CD4-positive, alpha-beta T cell treated with Interferon alpha-2 for 1 hour (primary cell): ENCODE data around the gene NTM.
"Not testable (repeated sequence)": the region's sequence is repeated elsewhere in the genome, so short reads cannot be mapped to it uniquely, and the experiment has no call there.

ENCODE experiments used
- DNase-seq, 2 donors: peaks; one replicate each; pipeline ENCODE4 v3.0.0-alpha.2; 2020 to 2022

NTM gene

DNA sequence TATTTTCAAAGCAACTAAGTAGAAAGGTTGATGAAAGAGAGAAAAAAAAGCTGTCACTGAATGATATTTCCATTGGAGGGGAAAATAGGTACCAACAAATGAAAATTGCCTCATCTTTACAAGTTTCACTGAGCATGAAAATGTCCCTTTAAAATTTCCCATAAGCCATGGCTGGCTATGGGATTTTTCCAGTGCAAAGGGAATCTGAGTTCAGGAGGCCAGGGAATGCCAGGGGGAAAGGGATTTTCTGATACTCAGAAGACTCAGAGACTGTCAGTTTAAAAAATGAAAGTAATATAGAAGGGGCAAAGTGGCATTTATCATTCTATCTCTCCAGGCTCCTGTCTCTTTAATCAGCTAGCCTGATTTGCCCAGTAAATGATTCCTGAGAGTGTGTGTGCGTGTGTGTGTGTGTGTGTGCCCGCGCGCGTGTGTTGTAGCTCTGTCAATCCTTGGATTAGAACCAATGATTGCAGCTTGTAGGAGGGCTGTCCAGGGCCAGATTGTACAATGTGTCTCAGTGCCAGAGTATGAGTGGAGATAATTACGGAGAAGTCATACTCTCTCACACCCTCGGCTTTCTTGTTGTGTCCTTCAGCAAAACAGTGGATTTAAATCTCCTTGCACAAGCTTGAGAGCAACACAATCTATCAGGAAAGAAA lies at the start of gene NTM:
TSS of gene NTM (plus strand) at position 526 of the 662 bp plus-strand sequence.
- DNase-seq: no peak

DNA sequence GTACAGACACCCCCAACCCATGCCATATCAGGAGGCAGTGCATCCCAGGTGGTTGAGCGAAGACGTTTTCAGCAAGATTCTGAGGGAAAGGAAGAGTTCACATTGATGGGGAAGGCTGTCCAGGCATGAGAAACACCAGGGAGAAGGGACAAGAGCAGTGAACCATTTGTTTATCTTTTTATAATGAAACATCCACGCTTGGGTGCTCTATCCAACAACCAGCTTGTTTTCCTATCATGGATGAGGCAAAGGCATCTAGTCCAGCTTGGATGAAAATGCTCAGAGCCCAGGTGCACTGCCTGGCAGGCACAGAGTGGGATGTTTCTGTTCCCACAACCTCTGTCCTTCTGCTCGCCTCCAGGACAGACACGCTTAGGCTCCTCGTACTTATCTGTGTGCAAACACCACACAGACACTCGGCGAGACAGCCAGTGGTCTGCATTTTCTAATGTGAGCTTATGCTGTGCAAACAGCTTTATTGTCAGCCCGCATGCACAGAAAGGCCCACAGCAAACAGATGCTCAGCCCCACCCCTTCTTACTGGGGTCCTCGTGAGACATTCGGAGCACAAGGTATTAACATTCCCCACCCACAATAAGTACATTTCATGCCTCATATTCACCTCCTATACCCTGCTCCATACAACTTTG lies 45.4 kb upstream of the NTM start:
- no peak for DNase-seq

DNA sequence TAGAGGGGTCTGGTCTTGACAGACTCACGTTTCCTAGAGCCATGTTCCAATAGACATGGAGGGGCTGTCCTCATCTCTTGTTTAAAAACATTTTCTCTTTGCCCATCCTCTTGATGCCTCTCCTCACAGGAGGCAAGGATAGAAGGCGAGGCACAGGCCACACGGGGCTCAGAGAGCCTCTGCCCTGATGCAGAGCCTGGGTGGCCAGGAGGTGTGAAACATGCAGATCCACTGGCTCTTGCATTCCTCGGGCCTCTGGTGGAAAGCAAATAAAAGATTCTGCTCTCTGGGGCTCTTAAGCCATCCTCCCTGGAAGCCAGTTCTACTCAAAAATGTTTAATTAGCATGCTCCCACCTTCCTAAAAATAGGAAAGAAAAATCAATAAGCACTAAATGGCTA lies 43.6 kb upstream of the NTM start:
- no peak for DNase-seq

DNA sequence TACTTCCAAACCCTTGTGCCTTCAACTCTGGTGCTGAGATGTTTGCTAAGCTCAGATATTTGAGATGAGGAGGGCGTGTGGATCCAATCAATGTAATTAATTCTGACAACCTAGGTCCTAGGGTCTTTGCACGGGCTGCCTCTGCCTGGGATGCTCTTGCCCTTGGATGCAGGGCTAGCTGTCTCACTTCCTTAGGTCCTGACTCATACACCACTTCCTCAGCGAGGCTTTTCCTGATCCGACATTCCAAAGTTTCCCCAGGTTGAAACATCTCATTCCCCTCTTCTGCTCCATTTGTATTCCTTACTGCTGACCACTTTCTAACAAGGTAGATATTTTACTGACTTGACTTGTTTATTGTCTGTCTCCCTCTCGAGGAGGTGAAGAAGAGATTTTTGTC lies 43.0 kb upstream of the NTM start:
- DNase-seq: no peak

DNA sequence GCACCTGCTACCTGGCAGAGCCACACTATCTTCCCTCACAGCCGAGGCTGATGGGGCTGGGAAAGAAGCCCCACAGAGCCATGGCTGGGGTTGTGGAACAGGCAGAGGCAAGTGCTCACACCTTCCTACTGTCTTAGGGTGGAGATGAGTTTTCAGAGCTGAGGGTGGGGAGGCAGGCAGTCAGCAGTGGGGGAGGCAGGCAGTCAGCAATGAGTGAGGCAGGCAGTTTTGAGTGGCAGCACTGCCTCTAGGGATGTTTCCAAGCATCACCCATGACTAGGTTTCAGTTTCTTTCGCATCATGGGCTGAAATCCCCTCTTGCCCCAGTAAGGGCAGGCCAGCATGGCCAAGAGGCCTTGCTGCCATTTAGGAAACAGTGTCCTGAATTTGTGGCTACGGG lies 41.6 kb upstream of the NTM start:
- DNase-seq: no peak

DNA sequence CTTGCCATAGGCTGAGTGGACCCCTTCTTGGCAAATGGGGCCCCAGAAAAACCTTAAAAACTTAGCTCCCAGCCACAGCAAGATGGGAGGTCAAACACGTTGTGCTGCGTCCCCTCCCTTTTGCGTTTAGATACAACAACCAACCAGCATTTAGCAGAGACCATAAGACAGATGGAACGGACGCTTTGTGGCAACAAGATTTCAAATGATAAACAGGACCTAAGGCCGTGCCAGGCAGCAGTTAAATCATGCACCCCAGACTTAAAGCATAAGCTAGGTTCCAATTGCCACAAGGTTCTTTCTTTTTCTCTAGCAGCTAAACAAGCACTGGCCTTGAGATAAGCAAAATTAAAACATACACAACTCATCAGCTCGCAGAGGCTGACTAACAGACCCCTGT lies 39.4 kb upstream of the NTM start:
- DNase-seq: no peak

DNA sequence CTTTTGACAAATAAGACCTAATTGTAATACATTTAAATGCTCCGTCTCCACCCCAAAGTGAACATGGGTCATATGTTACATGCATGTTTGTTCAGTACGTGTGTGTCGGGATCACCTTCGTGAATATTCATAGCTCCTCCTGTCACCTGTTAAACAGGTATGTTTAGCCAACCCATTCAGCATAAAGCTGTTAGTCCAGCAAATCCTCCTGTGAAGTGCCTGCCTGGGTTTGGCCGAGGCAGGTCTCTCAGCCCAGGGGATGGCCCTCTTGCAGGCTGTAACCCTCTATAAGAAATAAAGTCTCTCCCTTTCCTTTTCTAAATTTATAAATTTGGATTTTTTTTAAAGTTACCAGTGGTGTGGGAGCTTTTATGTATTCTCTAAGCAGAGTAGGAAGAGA lies 38.9 kb upstream of the NTM start:
- no peak for DNase-seq

DNA sequence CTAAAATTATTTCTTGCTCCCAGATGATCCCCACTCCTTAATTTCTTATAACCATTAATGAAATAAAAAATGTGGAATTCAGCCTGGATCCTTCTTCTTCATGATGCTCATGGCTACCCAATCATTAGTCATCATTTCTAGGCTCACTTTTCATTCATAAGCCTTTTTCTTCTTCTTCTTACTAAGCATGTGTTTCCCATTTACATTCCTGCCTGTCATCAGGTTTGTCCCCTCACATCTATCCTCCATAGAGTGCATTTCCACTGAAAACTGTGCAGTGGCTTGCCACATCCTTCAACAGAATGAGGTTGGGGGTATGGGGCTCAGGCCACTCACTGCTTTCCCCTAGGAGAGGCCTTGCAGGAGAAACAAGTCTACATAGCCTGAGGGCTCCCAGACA lies 35.8 kb upstream of the NTM start:
- no peak for DNase-seq

DNA sequence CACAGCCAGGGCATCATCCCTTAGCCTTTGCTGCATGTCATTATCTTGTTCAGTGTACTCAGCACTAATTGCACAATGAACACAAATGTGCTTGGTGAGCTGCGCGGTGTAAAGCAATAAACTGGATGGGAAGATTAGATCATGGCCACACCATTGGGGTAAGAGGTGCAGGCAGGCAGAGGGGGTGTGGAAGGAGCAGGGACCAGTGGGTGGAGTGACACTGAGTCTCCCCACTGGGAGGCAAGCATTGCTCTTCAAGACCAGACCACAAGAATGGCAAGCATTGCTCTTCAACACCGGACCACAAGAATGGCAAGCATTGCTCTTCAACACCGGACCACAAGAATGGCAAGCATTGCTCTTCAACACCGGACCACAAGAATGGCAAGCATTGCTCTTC lies 28.5 kb upstream of the NTM start:
- DNase-seq: not testable (repeated sequence)

DNA sequence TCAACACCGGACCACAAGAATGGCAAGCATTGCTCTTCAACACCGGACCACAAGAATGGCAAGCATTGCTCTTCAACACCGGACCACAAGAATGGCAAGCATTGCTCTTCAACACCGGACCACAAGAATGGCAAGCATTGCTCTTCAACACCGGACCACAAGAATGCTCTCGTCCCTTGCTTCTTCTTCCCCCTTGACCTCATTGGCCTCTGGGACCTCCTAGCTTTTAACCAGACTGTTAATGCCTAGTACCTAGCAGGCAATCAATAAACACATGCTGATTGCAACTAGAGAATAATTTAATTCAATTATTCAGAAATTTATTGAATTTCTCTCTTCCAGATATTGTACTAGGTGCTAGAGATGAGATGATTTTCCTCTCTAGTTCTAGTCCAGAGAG lies 28.0 kb upstream of the NTM start:
- not testable (repeated sequence) for DNase-seq

DNA sequence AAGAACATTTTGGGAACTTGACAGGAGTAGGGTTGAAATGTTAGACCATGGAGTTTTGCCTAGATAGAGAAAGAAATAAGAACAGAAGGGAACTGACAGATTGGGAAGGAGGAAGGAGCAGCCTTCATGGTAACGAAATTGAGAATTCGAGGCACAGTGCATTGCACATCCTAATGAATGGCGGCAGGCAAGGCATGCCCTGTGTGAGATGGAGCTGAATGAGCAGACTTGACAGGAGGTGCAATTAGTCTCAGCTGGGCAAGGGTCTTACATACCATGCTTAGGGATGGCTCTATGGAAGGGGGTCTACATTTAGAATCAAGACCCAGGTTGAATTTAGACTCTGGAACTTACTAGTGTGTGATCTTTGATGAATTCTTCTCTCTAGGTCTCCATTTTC lies 25.0 kb upstream of the NTM start:
- DNase-seq: no peak

DNA sequence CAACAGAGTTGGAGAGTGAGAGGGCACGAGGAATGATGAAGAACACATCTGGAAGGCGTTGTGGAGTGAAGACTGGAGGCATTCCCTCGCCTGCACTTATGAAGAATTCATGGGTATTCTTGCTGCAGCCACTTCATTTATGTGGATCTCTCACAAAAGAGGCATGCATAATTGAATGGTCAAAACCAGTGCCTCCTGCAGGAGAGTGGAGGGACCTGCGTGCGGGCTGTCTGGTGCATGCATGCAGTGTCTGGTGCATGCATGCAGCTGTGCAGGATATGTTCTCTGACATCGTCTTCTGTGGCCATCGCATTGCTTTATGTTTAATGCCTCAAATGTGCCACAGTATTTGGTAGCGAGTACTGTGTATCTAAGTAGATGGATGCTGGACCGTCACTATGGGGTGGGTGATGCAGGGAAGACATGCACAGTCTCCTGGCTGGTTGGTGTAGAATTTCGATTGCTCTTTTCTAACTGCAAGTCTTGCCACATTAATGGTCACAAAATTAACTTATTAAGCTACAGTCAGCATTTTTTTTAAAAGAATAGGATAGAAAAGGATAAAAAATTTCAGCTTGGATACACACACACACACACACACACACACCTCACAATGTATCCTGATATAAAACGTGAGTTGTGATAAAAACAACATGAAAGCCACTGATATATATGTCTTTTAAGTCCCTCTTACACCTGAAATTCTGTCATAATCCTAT lies 20.9 kb upstream of the NTM start:
- DNase-seq: no peak

DNA sequence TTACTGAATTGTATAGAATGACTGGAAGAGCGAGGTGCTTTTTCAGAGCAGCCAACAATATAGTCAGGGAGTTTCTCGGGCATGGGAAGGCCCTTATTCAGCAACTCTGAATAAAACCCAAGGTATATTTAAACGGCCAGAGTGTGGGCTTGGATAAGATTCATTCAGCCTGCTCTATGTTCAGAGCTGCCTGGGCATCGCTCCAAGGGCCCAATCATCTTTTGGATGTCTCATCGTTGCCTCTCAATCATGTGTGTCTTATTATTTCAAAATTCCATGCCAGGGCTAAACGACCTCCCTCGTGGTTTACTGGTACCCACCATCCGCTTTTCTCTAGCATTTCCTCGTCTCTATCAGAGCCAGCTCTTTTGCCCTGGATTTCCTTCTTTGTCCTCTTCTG lies 19.5 kb upstream of the NTM start:
- DNase-seq: no peak

DNA sequence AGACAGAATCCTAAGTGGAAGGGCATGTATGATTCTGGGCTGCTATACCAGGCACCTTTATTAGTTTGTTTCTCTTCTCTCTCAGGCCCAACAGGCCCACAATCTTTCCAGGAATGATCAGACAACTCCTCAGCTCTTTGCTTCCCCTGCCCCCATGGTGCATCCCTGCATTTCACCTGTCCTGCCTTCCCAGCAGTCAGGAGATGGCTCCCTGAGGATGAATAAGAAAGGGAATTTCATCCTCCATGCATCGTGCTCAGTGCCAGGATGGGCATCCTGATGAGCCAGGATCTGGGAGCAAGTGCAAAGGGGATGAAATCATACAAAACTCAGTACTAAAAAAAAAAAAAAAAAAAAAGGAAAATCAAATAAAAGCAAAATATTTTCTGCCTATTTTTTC lies 18.6 kb upstream of the NTM start:
- DNase-seq: no peak

DNA sequence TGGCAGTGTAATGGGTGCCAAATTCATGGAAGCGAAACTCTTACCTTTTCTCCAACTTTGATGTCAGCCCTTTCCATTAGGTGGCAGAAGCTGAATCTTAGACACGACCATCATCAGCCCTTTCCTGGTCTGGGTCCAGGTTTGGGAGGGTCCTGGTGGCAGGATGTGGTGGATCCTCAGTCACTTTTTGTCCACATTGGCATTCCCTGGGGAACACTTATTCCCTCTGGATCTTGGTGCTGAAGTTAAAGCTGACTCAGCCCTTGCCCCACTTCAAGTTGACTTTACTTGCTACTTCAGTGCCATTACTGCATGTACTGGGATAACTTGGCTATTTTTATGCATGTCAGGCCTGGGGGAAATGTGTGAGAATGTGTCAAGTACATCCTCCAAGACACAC lies 16.6 kb upstream of the NTM start:
- no peak for DNase-seq

DNA sequence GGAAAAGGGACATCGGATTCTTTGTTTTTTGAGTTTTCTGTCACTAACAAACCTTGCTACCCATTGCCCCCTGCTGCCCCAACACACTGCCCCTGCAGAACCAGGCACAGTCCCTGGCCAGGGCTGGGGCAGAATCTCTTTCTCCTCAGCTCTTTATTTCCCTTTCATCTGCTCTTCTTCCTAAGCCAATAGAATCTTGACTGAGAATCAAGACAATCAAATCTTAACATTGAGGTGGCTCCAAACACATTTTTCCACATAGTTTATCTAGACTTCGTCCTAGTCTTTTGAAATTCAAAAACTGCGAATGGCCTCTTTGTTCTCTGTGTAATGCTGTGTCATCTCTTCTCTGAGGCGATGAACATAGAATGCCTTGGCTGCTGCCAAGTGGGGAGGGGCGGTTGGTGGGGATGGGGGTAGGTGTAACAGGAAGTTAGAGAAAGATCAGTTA lies 16.1 kb upstream of the NTM start:
- no peak for DNase-seq

DNA sequence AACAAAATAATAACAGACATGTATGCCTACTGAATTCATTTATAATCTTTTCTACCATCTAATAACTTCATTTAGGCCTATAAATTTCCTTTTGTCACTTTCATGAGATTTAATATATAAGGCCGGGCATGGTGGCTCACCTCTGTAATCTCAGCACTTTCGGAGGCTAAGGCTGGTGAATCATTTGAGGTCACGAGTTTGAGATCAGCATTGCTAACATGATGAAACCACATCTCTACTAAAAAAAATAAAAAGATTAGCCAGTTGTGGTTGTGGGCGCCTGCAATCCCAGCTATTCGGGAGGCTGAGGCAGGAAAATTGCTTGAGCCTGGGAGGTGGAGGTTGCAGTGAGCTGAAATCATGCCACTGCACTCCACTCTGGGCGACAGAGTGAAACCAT lies 14.2 kb upstream of the NTM start:
- DNase-seq: no peak

DNA sequence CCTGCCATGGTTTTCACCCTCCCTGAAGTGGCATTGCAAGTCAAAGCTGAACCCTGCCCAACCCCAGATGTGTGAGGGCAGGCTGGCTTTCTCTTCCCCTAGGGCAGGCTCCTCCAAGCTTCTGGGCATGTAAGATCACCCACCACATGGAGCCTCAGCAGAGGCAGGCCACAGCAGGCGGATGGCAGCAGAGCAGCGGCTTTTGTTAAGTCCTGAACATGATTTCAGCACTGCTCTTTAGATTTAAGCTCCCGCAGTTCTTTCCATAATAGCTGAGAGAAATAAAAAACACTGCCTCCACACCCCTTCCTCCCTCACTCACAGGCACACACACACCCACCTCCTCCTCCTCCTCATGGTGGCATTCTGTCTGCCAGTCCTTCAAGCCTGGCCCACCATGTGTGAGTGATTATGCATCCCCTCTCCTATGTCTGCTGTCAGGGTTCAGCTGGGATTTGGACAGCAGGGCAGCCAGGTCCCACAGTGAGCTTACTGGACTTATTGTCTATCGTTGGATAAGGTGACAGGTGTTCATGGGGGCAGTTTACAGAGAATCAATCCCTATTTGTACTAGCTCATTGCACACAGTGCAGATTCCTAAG lies 5.0 kb upstream of the NTM start:
- DNase-seq: no peak

DNA sequence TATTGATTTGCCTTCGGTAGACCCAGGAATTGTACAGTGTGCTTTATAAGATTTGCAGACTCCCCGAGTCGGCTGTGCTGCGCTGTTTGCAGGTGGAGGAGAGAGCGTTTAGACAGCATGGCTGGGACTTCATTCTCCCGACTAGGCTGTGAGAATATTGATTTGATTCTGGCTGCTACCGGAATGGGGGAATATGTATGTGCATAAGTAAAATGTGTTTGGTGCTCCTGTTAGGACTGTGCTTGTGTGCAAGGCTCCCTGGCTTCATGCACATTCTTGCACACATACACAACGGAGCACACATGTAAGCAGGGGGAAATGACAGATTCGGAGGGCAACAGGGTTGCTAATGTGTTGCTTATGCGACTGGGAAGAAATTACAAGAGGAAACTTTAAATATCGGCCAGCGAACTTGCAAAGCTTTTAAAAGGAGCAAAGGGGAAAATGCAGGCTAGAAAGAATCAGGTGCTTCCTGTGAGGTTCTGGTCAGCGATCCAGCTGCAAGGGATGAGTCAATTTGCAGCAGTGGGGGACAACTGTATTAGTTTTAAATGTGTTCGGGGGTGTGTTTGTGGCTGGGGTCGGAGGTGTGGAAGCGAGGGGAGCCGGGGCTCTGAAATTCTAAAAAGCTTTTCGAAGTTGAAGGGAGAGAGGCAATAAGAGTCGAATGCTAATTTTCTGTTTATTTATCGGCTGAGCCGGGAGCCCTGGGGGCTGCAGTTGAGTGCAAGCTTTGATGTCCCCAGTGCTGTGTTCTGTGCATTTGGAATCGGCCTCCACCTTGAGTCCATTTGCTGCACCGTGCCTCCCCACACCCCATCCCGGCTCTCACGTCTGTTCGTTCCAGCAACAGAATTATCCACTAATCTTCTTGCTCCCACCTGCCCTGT lies 731 bp downstream of the NTM start:
- DNase-seq: no peak

DNA sequence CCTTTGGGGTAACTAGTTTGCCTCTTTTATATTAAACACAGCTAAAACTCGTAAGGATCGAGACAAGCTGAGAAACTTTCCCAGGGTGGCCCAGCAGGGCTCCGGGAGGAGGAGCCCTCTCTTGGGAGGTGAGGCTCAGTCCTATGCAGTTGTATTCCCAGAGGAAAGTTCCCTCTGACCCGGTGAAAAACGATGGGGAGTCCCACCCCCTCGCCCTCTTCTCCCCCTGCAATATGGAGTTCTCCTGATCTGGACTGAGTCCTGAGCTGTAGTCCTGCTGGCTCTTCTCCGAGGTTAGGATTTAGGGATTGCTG lies 1.3 kb downstream of the NTM start:
- DNase-seq: no peak

DNA sequence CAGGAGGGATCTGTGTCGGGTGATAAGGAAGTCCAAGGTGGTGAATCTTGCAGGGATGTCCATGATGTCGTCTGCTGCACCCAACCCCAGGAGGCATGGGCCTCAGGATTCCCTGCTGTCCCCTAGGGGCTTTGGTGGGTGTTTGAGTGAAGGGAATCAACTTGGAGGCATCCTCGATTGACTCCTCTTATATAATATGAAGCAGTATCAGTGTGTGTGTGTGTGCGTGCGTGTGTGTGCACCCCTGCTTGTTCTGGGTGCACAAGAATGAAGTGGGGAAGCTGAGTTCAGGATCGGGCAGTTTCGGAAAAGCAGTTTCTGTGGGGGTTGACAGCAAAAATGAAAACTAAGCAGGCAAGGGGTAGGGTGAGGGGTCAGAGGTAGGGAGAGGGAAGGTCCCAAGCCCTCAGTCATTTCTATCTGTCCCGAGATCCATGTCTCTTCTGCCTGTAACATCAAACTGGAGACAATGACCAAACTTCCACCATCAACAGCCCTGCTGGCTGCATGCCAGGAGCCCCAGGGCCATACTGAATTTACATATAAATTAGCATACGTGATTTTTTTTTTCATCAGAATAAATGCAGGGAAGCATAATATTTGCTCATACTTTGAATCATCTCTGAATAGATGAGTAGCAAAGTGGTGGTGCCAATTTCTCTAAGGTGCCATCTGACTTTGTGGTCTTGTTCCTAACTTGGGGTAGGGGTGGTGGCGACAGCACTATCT lies 2.0 kb downstream of the NTM start:
- DNase-seq: no peak

DNA sequence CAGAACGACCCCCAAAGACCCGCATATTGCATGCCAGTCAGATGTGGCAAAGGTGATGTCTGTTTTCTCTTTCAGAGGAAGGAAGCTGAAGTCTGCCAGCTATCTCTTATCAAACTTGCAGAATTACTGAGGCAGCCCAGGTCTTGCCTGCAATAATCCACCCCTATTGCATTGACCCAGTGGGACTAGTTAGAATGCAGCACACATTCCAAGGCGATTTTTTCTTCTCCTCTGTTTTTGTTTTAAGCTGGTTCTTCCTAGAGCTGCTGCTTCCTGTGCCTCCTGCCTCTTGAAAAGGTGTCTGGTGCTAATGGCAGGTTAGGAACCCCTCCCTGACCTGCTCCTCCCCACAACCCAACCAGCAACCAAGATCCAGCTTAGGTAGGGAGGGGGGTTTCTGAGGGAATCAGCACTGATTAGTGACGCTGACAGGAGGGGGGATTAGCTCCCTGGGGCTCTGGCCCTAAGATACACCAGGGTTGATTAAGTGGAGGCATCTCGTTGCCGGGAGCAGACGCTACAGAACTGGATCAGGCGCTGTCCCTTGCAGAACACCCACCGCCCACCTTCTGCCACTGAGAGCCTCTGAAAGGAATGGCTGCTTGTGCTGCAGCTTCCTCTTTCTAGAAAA lies 2.8 kb downstream of the NTM start:
- DNase-seq: no peak
